NCI-H446 (cell line): ENCODE measurements around the gene LYRM1.
"Not testable (repeated sequence)": the region's sequence is repeated elsewhere in the genome, so short reads cannot be mapped to it uniquely, and the experiment has no call there.

Source experiments
- DNase-seq, 2 experiments: peaks; one replicate each; lab custom pipeline; 2025; lab: John Stamatoyannopoulos, UW

LYRM1 gene

DNA sequence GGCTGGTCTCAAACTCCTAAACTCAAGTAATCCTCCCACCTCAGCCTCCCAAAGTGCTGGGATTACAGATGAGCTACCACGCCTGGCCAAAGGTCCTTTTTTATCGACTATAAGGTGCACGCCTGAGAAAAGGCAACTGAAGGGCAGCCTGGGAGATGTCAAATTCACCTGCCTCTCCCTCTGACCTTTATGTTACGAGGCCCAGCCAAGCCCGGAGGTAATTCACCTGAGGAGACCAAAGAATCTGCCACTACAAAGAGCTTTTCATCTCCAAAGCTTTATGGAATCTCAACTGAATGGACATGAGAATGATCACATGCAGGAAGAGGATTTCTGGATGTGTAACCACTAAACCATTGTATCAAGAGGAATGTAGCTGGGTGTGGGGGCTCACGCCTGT lies 37.2 kb downstream of the LYRM1 start:
- no peak for DNase-seq

- DNase-seq = no peak
Observed at GRCh38 chr16:20938426-20938825, 37.9 kb downstream of the LYRM1 start.

GRCh38 chr16:20939611-20940010 lies 39.0 kb downstream of the LYRM1 start:
- DNase-seq = no peak

DNA sequence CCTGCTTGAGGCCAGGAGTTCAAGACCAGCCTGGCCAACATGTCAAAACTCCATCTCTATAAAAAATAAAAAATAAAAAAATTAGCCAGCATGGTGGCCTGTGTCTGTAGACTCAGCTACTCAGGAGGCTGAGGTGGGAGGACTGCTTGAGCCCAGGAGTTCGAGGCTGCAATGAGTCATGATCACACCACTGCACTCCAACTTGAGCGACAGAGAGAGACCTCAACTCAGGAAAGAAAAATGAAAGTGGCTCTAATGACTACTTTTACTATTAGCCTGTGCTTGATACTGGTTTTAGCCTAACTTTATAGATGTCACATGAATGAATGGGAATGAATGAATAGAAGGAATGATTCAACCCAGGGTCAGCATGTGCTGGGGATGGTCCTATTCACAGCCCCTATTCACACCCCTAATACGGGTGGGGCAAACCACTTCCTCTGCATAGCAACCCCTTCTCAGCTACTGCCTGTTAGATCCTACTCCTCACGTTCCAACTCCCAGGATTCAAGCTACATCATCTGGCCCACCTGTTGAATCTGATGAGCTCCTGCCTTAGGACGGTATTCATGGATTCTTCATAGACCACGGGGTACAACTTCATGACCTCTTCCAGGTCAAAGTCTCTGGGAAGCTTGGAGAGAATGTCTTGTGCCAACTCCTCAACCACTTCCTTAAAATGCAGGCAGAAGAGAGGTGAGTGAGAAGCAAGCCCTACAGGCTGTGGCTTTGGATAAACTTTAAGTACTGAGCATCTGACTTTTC lies 40.5 kb downstream of the LYRM1 start:
- DNase-seq = no peak

GRCh38 chr16:20941636-20941926 lies 41.0 kb downstream of the LYRM1 start:
- no peak for DNase-seq

DNA sequence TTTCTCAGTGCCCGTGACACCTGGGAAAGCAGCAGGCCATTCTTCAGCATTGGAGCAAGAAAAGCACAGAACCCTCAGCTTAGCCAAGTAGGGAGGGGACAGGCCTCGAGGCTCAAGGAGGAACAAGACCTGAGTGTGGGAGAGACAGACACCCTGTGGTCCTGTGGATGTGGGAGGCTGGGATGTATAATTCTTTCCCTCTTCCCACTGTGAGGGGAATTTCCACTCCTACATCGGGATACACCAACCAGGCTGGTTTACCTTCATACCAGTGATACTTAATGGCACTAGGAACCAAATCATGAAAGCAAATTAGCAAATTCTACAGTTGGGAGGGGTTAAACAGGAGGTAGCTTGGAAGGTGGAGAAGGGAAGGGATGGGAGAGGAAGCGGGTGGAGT lies 41.7 kb downstream of the LYRM1 start:
- DNase-seq = no peak

GRCh38 chr16:20944861-20945574 lies 44.4 kb downstream of the LYRM1 start:
- DNase-seq = no peak

GRCh38 chr16:20945575-20945875 lies 45.0 kb downstream of the LYRM1 start:
- not testable (repeated sequence) for DNase-seq

DNA sequence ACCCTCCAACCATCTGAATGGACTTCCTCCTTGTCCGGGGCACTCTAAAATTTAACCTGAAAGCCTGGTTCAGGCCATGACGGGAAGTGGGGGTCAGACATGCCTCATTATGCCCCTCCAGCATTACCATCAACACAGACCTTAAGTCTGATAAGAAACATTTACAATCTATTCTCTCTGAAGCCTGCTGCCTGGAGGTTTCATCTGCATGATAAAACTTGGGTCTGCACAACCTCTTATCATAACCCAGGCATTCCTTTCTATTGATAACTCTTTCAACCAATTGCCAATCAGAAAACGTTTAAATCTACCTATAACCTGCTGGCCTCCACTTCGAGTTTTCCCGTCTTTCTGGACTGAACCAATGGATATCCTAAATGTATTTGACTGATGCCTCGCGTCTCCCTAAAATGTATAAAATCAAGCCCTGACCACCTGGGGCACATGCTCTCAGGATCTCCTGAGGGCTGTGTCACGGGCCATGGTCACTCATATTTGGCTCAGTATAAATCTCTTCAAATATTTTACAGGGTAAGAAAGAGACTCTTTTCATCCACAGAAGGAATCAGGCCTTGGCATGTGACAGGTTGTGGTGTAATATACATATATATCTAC lies 45.6 kb downstream of the LYRM1 start:
- no peak for DNase-seq

DNA sequence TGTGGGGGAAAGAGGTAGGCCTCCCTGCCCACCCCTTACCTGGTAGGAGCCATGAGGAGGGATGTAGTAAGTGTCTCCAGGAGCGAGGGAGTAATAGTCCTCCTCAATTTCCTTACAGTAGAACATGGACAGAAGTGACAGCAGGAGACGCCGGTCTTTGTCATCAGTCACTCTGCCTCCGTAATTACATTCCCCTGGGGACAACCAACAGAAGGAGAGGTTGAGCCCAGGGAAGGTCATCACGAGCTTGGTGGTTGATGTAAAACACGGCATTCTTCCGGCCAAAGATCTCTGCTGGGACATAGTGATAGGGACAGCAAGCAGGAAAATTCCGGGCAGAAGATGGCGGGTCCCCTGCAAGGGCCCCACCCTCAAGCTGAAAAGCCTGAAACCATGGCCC lies 47.9 kb downstream of the LYRM1 start:
- no peak for DNase-seq

DNA sequence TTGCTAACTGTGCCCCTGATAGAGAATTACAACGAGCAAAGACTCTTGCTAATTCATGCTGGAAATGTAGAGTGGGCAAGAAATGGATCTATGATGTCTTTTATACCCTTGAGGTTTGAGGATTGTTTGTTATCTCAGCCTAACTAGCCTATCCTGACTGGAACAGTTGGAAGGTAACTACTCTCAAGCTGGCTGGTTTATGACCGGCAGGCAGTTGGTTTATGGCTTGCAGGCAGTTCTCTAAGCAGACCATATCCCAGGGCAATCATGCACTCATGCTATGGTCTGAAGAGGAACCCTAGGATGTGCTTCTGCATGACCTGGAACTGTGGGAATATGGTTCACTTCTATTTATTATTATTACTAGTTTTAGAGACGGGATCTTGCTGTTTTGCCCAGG lies 49.1 kb downstream of the LYRM1 start:
- no peak for DNase-seq

DNA sequence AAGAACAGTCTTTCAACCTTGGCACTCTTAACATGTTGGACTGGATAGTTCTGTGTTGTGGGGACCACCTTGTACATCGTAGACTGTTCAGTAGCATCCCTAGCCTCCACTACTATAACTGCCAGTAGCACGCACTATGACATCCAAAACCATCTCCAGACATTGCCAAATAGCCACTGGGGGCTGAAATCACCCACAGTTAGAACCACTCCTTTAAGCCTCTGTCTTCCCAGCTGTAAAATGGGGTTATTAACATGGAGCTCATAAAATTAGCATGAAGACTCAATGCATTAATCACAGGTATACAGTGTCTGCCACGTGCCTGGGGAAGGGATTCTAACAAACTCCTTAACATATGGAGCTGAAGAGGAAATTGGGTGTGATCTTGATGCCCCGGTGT lies 49.7 kb downstream of the LYRM1 start:
- DNase-seq = no peak

DNA sequence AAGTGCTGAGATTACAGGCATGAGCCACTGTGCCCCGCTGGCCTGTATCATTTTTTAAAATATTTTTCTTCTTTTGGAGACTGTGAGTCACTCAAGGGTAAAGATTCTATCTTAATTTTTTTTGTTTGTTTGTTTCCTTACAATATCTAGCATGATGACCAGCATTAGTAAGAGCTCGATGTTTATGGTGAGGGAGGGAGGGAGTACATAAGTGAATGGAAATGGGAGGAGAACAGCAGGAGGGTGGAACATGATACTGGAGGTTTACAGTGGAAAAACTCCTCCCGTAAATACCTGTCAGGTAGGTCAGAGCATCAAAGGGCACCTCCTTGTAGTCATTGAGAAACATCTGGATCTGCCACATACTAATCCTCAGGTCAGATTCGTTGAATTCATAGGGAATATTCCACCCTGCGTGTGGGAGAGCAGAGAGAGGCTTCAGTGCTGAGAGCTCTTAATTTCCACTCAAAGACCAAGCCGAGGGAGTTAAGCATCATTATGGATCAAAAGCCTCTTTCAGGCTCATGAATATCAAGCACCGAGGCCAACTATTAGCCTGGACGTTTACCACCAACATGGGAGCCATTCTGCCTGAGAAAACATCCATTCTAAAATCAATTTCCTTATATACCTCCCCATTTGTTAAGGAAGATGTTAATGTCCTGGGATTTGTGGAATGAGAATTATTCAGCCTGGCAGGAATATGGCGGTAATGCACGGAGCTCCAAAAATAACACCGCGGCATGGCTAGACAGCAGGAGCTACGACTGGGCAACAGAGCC lies 51.8 kb downstream of the LYRM1 start:
- no peak for DNase-seq

DNA sequence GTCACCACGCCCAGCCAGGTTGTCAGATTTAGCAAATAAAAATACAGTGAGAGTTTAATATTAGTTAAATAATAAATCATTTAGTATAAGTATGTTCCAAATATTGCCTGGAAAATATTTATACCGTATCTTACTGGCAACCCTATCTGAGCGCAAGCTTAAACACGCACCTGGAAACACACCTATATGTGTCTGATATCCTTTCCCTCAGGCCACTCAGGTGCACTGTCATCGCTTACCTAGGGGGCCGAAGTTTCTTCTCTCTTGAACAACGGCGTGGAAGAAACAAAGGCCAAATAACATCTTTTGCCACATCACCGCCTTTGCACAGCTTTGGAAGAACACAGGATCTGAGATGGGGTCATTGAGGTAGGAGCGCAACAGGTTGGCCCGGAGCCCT lies 54.0 kb downstream of the LYRM1 start:
- DNase-seq = no peak

DNA sequence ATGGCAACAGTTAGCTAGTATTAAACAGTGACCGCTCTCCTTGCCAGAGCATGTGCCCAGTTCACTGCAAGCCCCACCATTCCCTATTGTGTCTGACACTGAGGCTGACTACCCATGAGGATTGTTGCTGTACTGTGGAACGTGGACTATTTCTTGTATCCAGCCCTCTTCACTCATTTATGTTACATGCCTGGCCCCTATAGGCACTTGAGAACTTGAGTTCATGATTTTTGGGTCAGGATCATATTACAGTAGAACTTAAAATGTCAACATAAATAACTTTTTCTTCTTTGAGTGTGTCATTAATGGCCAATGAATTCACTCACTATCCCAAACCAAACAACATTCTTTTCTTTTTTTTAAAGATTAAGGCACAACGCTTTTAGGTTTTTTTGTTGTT lies 55.7 kb downstream of the LYRM1 start:
- no peak for DNase-seq

DNA sequence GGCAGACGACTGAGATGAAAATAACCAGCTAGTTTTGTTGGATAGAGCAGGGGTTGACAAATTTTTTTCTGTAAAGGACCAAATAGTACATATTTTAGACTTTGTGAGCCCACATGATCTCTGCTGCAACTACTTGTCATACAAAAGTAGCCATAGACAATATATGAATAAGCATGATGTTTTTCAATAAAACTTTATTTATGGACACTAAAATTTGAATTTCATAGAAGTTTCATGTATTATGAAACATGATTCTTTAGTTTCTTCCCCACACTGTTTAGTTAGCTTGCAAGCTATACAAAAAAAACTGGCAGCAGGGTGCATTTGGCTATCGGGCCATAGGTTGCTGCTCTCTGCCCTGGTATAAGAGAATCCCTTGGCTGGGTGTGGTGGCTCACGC lies 56.6 kb downstream of the LYRM1 start:
- DNase-seq = no peak

- no peak for DNase-seq
Observed at GRCh38 chr16:20960899-20961298, 60.3 kb downstream of the LYRM1 start.

DNA sequence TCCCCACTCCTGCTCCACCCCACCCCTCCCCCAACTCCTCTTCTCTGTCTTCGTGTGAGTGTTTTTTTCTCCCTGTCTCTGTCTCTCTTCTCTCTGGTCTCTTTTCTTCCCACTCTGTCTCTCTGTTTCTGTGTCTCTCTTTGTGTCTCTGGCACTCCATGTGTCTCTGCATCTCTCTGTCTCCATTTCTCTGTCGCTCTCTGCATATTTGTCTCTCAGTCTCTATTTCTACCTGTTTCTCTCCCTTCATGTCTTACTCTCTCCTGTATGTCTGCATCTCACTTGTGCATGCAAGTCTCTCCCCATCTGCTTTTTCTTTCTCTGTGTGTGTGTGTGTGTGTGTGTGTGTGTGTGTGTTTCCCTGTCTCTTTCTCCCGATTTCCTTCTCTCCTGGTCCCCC lies 68.2 kb downstream of the LYRM1 start:
- DNase-seq = no peak

GRCh38 chr16:20969386-20969785 lies 68.8 kb downstream of the LYRM1 start:
- DNase-seq = no peak

- DNase-seq = no peak
Observed at GRCh38 chr16:20971401-20971800, 70.8 kb downstream of the LYRM1 start.

DNA sequence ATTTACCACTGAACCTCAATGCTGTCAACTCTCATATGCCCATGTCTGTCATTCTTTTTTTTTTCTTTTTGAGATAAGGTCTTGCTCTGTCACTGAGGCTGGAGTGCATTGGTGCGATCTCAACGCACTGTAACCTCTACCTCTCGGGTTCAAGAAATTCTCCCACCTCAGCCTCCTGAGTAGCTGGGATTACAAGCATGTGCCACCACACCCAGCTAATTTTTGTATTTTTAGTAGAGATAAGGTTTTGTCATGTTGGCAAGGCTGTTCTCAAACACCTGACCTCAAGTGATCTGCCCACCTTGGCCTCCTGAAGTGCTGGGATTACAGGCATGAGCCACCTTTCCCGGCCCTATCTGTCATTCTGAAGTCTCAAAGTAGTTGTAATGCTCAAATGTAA lies 72.6 kb downstream of the LYRM1 start:
- DNase-seq = not testable (repeated sequence)
